HG03139 (cell line): ENCODE measurements around the gene COA5.

Source experiments
- ATAC-seq: cut with Tn5 transposase; IDR thresholded peaks from one replicate; pipeline ENCODE4 v1.9.1; 2021; ENCODE audit not compliant: unreplicated experiment

The COA5 gene

GRCh38 chr2:98608116-98608961 lies at the start of gene COA5, which contains the start of gene UNC50:
Gene COA5, minus strand, starts transcription at chr2:98608512. Its CDS starts 107 bp downstream, at chr2:98608405.
Gene UNC50, plus strand, starts transcription at chr2:98608589. Its CDS starts 1,171 bp downstream, at chr2:98609760.
- ATAC-seq, result peak; percentile 86

- ATAC-seq, result no peak
Observed at GRCh38 chr2:98656800-98657199, 48.5 kb upstream of the COA5 start.

- no peak for ATAC-seq
Observed at GRCh38 chr2:98654699-98655495, 46.6 kb upstream of the COA5 start.

GRCh38 chr2:98650998-98651397 lies 42.7 kb upstream of the COA5 start:
- ATAC-seq, result no peak

- ATAC-seq, result no peak
Observed at GRCh38 chr2:98649992-98650375, 41.7 kb upstream of the COA5 start.

GRCh38 chr2:98649135-98649991 lies 41.1 kb upstream of the COA5 start:
- ATAC-seq, result no peak

- no peak for ATAC-seq
Observed at GRCh38 chr2:98648451-98648850, 40.1 kb upstream of the COA5 start.

GRCh38 chr2:98647636-98648035 lies 39.3 kb upstream of the COA5 start:
- ATAC-seq, result no peak

- no peak for ATAC-seq
Observed at GRCh38 chr2:98643496-98644100, 35.3 kb upstream of the COA5 start.

- no peak for ATAC-seq
Observed at GRCh38 chr2:98637401-98638147, 29.3 kb upstream of the COA5 start.

- no peak for ATAC-seq
Observed at GRCh38 chr2:98634406-98635092, 26.2 kb upstream of the COA5 start.

GRCh38 chr2:98632351-98632750 lies 24.0 kb upstream of the COA5 start:
- ATAC-seq, result no peak

GRCh38 chr2:98623657-98624056 lies 15.3 kb upstream of the COA5 start:
- no peak for ATAC-seq

GRCh38 chr2:98617149-98617548 lies 8.8 kb upstream of the COA5 start:
- no peak for ATAC-seq

- no peak for ATAC-seq
Observed at GRCh38 chr2:98615481-98615880, 7.2 kb upstream of the COA5 start.

GRCh38 chr2:98614024-98614739 lies 5.9 kb upstream of the COA5 start:
- ATAC-seq, result no peak

- no peak for ATAC-seq
Observed at GRCh38 chr2:98608962-98609604, 771 bp upstream of the COA5 start.

- no peak for ATAC-seq
Observed at GRCh38 chr2:98607741-98608115, 584 bp downstream of the COA5 start.
